Effector memory CD8-positive, alpha-beta T cell (primary cell): ENCODE results near the gene CDCA4.

ENCODE experiments used
- ATAC-seq: fragments of 150-1000 bp; cut with Tn5 transposase; replicated peaks from 2 replicates; pipeline ENCODE4 v1.10.0; 2021; ENCODE audit warnings: mild to moderate bottlenecking, moderate library complexity
- DNase-seq, 3 experiments: peaks; one replicate each; pipeline ENCODE4 v3.0.0; 2021
- H3K27ac Mint-ChIP-seq, 2 donors: one replicate each; pipeline ENCODE4 v1.8.0; 2022; ENCODE audit warnings: mild to moderate bottlenecking in 2 of 2, mixed read lengths in 2 of 2, moderate library complexity in 2 of 2
- H3K27me3 Mint-ChIP-seq, 2 donors: one replicate each; pipeline ENCODE4 v1.8.0; 2022; ENCODE audit warnings: mixed read lengths in 2 of 2
- H3K36me3 Mint-ChIP-seq: one replicate; pipeline ENCODE4 v1.8.0; 2022; ENCODE audit warnings: mild to moderate bottlenecking, moderate library complexity, mixed read lengths; ENCODE audit not compliant: insufficient read depth
- H3K4me1 Mint-ChIP-seq, 2 donors: one replicate each; pipeline ENCODE4 v1.8.0; 2022; ENCODE audit warnings: low read depth in 2 of 2, mixed read lengths in 2 of 2
- H3K4me3 Mint-ChIP-seq, 2 donors: one replicate each; pipeline ENCODE4 v1.8.0; 2022; ENCODE audit warnings: mild to moderate bottlenecking in 2 of 2, mixed read lengths in 2 of 2, moderate library complexity in 2 of 2
- H3K9me3 Mint-ChIP-seq, 2 donors: one replicate each; pipeline ENCODE4 v1.8.0; 2022; ENCODE audit warnings: mixed read lengths in 2 of 2

Gene CDCA4

DNA sequence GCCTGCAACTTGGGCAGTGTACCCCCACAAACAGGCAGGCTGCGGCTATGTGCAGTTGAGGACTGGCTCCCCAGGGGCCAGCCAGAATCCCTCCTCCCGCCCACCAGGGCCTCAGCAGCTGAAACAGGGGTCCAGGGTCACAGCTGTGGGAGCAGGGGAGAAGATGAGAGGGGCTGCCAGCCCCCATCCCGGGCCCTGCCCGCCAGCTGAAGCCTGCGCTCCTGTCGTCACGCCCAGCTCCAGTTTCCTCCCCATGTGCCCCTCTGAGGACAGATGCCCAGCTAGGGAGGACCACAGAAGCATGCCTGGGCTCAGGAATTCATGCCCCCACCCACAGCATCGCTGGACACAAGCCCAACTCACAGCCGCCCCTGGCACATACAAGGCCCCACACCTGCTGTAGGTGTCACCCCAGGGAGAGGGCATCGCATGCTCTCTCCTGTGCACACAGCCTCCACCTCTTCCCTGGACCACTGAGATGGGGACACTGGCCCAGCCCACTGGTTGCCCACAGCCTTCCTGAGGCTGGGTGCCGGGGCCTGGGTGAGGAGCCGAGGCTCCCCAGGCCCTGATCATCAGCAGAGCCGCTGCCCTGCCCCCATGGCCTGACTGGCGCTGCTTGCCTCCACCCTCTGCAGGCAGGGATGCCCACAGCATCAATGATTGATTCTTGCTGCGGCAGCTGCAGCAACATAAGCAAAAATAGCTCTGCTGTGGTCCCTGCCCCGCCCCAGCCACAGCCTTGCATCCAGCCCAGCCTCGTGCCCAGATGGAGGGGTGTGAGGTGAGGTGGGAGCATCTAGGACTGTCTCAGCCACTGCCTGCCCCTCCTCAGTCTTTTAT, 39.0 kb downstream of the CDCA4 start:
- ATAC-seq (no peak), DNase-seq (no peak)
- Mint-ChIP-seq H3K4me3 (no peak overlapping the region), H3K4me1 (peaks cover 6 to 18% of the 10 kb centered on the region in 2 donors), H3K27ac (peak overlapping the region in 1 of 2 donors; percentile 32), H3K36me3 (peaks cover 15% of the 10 kb centered on the region), H3K27me3 (peaks cover 17 to 21% of the 10 kb centered on the region in 2 donors), H3K9me3 (no peaks in the 10 kb centered on the region)

DNA sequence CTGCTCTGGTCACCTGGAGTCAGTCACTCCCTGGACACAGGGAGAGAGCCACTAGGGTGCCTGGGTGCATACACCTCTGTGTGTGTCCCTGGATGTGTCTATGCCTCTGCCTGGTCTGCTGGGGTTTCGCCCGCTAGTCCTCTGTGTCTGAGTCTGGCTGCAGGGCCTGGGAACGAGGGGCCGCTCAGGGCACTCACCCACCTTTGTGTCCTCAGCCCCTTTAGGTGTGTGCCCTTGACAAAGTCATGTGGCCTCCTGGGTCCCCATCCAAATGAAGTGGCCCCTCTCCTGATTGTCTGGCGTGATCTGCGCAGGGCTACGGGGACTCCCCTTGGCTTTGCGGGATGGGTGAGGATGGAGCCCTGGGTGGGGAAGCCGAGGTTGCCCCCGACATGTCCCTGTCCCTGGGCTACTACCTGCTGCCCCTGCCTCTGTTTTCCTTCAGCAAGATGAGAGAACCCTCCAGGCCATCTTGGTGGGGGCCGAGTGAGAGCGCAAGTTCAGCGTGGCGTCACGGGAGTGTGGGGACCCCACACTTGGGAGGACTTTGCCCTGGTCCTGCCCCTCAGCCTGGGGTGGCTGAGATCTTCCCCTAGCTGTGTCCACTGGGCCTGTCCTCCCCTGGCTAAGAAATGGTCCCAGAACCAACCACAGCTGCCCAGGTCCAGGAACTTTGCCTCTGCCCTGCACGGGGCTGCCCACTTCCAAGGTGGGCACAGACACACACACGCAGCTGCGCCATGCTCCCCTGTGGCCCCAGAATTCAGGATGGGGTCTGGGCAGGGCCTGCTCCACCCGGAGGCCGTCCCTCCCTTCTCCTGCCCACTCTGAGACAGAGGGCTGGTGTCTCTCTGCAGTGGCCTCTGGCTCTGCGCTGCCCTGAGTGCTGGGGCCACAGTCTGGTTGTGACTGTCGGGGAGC, 40.0 kb downstream of the CDCA4 start:
- H3K27ac Mint-ChIP-seq, result no peak overlapping the region
- DNase-seq, result no peak

DNA sequence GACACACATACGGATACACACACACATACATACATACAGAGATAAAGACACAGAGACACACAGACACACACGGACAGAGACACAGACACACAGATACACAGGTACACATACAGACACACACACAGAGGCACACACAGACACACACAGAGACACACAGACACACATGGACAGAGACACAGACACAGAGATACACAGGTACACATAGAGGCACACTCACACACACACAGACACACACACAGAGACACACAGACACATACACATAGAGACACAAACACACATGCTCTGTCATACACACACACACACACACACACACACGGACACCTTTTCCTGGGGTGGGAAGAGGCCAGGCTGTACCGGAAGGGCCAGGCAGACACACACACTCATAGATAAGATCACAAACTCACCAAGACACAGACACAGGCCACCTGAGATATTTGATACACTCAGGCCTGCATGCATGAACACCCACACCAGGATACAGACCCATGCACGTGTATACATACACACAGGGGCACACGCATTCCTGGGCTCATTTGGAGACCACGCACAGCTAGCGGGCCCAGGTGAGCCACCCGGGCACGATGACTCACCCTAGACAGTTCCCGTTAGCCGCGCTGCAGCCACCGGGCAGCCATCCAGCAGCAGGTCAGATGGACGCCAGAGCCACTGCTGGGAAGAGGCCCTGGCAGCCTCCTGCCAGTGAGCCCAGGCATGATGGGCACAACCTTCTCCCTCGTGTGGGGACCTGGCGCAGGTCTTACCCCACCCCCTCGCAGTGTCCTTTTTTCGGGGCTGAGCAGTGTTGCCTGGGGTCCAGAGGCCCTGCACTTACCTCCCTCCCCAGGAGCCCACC, 40.9 kb downstream of the CDCA4 start:
- H3K9me3 Mint-ChIP-seq, result no peaks in the 10 kb centered on the region
- DNase-seq (no peak), ATAC-seq (no peak)
- peaks cover 14% of the 10 kb centered on the region for H3K36me3 Mint-ChIP-seq
- peaks cover 10 to 21% of the 10 kb centered on the region in 2 donors for H3K4me1 Mint-ChIP-seq
- no peak overlapping the region for H3K4me3 Mint-ChIP-seq
- H3K27ac Mint-ChIP-seq, result no peak overlapping the region
- peaks cover 25 to 34% of the 10 kb centered on the region in 2 donors for H3K27me3 Mint-ChIP-seq

More for the DNA sequence above, 40.0 kb downstream of the CDCA4 start:
- no peaks in the 10 kb centered on the region for H3K9me3 Mint-ChIP-seq
- H3K4me1 Mint-ChIP-seq, result peaks cover 10 to 18% of the 10 kb centered on the region in 2 donors
- no peak overlapping the region for H3K4me3 Mint-ChIP-seq
- peaks cover 25 to 30% of the 10 kb centered on the region in 2 donors for H3K27me3 Mint-ChIP-seq
- ATAC-seq, result no peak
- peaks cover 18% of the 10 kb centered on the region for H3K36me3 Mint-ChIP-seq

DNA sequence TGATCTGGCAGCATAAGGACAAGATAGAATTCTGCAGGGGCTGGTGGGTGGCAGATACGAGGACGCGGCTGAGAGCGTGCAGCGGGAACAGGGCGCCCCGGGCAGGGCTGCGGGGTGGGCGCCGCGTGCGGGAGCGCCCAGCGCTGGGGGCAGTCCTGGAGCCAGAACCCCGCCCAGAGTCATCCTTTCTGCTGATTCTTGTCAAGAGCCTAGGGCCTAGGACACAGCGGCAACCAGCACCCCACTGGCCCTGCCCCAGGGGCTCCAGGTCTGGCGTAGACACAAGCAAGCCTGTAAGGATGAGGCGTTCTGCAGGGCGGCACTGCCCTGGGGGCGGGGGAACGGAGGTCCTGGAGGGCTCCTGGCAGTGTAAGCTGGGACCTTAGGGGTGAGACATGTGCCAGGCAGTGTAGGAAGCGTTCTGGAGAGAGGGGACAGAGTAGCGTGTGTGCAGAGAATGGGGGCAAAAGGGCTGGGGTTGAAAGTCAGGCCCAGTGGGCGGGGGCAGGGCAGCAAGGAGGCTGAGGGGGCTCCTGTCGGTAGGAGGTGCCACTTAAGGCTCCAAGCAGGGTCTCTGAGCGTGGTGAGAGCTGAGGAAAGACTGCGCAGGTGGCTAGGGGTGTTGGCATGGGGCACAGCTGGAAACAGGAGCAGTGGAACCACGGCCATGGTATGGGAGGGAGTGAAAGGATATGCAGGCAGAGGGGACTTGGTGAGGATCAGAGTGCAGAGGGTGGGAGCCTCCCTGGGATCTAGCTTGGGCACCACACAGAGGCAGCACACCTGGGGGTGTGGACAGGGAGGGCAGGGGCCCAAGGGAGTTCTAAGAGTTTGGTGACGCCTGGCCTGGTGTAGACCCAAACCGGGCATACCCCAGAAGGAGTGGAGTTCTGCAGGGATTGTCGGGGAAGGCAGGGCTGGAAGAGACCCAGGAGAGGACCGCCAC, 41.9 kb downstream of the CDCA4 start:
- peaks cover 10 to 14% of the 10 kb centered on the region in 2 donors for H3K4me1 Mint-ChIP-seq
- H3K4me3 Mint-ChIP-seq, result peak overlapping the region; percentile 35 to 45
- peaks cover 25 to 42% of the 10 kb centered on the region in 2 donors for H3K27me3 Mint-ChIP-seq
- DNase-seq (no peak), ATAC-seq (no peak)
- no peaks in the 10 kb centered on the region for H3K9me3 Mint-ChIP-seq
- H3K27ac Mint-ChIP-seq, result no peak overlapping the region
- peaks cover 8% of the 10 kb centered on the region for H3K36me3 Mint-ChIP-seq

DNA sequence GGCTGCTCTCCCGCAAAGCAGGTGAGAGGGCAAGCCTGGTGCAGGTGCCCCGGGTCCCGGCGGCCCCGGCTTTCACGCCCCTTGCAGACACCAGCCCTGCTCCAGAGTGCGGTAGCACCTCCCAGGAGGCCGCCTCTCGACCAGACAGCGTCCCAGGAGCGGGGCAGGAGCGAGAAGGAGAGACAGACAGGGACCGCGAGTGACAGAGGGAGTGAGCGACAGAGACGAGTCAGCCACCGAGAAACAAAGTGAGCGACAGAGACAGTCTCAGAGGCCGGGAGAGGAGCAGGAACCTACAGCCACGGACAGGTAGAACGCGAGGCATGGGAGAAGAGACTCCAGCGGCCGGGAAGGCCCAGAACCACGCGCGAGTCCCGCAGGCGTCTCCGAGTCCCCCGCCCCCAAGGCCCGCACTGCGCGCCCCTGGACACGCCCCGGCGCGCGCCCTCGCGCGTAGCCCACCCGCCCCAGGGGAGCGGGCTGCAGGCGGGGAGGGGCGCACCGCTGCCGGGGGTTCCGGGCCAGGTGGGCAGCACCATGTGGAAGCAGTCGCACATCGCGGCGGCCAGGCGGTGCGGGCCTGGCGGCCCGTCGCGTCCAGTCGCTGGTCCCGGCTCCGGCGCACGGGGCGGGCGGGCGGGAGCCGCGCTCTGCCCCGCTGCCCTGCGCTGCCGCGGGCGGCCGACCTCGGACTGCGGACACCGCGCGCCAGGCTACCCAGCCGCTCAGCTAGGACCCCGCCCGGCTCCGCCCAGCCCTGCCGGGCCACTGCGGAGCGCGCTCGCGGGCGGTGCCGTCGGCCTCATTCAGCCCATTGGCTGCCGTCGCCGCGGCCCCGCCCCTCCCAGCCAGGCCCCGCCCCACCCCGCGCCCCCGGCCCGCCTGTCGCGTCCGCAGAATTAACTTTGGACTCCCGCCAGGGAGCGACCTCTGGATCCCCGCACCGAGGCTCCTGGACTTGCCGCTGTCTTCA, 42.9 kb downstream of the CDCA4 start, which contains the start of gene AHNAK2:
TSS of gene AHNAK2 (minus strand) at position 694 of the 973 bp plus-strand sequence. CDS start at position 557, 137 bp downstream.
- H3K27me3 Mint-ChIP-seq, result peaks cover 25 to 43% of the 10 kb centered on the region in 2 donors
- DNase-seq (no peak), ATAC-seq (peak; percentile 61)

DNA sequence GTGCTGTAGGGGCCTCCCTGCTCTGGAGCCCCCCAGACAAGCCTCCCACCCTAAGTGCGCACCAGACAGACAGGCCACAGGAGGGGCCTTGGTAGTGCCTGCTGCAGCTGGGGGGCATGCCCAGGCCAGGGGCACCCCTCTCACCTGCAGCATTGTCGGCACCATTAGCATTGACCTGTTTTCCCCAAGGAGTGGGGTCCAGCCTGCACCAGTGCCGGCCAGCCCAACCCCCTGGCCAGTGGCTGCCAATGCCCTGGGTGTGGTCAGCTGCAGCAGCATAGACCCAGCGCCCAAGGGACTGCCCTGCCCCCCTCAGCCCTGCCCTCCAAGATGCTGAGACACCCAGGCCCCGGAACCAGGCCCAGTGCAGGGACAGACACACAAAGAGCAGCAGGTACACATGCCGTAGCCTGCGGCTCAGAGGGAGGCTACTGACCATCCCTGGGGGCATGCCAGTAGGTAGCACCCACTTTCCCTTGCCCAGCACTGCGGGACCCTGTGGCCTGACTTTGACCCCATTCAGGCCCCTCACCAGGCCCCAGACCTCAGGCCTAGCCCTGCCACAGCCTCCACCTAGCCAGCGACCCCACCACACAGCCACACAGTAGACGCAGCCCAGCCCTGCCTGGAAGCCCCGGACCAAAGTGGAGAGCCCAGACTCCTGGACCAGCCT, 43.7 kb downstream of the CDCA4 start:
- no peak for ATAC-seq
- no peak overlapping the region for H3K27ac Mint-ChIP-seq
- no peak for DNase-seq

More for the DNA sequence above, 42.9 kb downstream of the CDCA4 start, which contains the start of gene AHNAK2:
- Mint-ChIP-seq H3K4me1 (peaks cover 10 to 12% of the 10 kb centered on the region in 2 donors), H3K9me3 (no peaks in the 10 kb centered on the region), H3K27ac (no peak within 1 kb of the TSS), H3K36me3 (peaks cover 6% of the 10 kb centered on the region), H3K4me3 (peak within 1 kb of the TSS; percentile 74 to 81)

DNA sequence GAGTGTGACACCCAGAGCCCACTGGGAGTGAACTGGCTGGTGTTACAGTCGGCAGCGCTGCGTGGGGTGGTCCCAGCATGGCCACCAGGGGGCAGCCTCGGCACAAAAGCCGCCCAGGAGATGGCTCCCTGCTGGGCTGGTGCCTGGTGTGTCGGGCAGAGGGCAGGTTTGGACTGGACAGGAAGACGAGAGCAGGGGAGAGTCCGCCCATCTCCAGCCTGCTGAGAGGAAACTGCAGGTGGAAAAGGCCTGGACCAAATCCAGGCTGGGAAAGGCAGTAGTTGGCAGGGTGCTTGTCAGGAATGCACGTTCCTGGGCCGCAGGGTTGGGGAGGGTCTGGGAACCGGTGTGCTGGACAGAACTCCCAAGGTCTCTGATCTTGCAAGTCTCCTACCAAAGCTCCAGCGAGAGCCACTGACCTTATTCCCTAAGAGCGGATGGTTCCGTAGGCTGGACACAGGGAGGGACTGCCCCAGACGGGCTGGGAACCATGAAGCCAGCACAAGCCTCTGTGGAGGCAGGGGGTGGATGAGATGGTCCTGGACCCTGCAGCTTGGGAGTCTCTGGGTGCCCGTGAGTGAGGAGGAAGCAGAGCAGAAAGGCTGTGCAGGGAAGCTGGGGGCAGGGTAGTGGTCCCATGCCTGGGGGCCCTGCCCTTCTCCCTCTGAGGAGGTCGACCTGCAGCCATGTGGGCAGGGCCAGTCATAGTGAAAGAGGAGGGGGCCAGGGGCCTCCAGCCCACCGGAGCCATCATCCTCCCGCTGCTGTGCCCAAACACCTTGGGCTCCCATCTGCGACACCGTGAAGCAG, 44.5 kb downstream of the CDCA4 start:
- no peak overlapping the region for H3K27ac Mint-ChIP-seq
- DNase-seq (peak; percentile 87 to 91 (median 89)), ATAC-seq (peak; percentile 89)
- peaks cover 25 to 49% of the 10 kb centered on the region in 2 donors for H3K27me3 Mint-ChIP-seq
- H3K4me3 Mint-ChIP-seq, result peak overlapping the region; percentile 59 to 69
- H3K4me1 Mint-ChIP-seq, result peaks cover 10 to 12% of the 10 kb centered on the region in 2 donors
- no peaks in the 10 kb centered on the region for H3K9me3 Mint-ChIP-seq
- H3K36me3 Mint-ChIP-seq, result peaks cover 6% of the 10 kb centered on the region

More for the DNA sequence above, 43.7 kb downstream of the CDCA4 start:
- peaks cover 6% of the 10 kb centered on the region for H3K36me3 Mint-ChIP-seq
- H3K27me3 Mint-ChIP-seq, result peaks cover 25 to 43% of the 10 kb centered on the region in 2 donors
- H3K4me3 Mint-ChIP-seq, result peak overlapping the region; percentile 74 to 81
- H3K9me3 Mint-ChIP-seq, result no peaks in the 10 kb centered on the region
- H3K4me1 Mint-ChIP-seq, result peaks cover 10 to 12% of the 10 kb centered on the region in 2 donors

DNA sequence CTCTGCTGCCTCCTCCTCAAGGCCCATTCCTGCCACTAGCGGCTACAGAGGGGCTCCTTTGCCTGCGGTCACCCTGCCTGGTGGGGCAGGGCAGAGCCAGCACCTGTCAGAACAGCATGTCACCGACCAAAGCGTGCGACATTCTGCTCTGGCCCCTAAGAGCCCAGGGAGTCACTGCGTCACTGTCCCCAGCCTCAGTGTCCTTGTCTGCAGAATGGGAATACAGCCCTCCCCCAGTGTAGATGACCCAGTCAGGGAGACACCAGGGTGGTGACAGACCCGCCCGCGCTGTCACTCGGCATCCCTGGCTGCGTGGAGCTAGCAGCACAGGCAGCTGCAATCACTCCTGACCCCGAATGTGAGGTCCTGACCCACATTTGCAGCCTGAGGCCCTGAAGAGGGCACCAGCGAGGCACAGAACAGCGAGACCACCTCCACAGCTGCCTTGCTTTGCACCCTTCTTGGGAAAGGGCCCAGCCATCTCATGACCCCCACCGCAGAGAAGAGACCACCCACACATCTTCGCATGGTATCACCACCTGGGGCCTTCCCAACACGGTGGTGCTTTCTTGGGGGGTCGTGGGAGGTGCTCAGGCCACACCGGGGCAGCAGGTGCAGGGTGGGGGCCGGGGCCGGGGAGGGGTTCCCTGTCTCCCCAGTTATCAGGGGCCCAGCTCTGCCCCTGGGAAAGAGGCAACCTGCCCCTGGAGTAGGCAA, 45.2 kb downstream of the CDCA4 start:
- peaks cover 6% of the 10 kb centered on the region for H3K36me3 Mint-ChIP-seq
- peak overlapping the region; percentile 59 to 69 for H3K4me3 Mint-ChIP-seq
- H3K27me3 Mint-ChIP-seq, result peaks cover 25 to 51% of the 10 kb centered on the region in 2 donors
- H3K4me1 Mint-ChIP-seq, result peaks cover 10 to 12% of the 10 kb centered on the region in 2 donors
- DNase-seq (no peak), ATAC-seq (peak; percentile 30)
- no peaks in the 10 kb centered on the region for H3K9me3 Mint-ChIP-seq
- H3K27ac Mint-ChIP-seq, result no peak overlapping the region

DNA sequence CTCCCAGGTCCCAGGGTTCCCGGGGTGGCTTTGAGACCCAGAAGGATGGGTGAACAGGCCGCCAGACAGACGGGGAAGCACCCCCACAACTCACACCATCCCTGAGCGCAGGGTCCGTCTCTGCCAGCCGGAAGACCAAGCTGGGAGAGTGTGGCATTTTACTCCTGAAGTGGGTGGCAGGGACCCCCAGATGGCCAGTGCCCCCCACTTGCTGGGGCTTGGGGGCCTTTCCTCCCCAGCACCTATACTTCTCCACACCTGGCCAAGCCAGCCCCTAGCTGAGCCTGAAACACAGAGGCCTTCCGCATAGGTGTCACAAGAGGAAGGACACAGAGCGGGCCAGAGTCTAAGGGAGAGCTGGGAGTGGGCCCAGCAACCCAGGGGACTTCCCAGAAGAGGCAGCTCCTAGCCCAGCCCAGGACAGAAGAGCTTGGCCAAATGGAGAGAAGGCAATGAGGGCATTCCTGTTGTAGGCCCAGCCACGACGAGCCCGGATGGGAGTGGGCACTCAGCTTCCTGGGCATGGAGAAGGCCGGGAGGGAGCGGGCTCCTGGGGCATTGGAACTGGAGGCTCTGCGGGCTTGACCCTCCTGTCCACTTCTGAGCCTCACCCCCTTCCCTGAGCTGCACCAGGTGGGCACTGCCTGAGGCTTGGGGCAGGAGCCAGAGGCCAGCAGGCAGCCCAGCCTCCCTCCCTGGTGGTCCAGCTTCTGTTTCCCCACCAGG, 46.1 kb downstream of the CDCA4 start:
- Mint-ChIP-seq H3K27me3 (peaks cover 25 to 51% of the 10 kb centered on the region in 2 donors), H3K36me3 (peaks cover 6% of the 10 kb centered on the region), H3K4me3 (no peak overlapping the region), H3K9me3 (no peaks in the 10 kb centered on the region), H3K27ac (peak overlapping the region in 1 of 2 donors; percentile 64), H3K4me1 (peaks cover 10 to 12% of the 10 kb centered on the region in 2 donors)
- ATAC-seq, result no peak
- no peak for DNase-seq
